K562 (cell line): Measurements from ENCODE around the gene KMT5B. TPM values are rescaled to one million over a fixed set of nuclear protein-coding genes. Genes with fewer than 3 reads are reported as not detected.

Experiments
- ATF1 ChIP-seq, 2 experiments: fragments of 450-650 bp in 1 of 2; IDR thresholded peaks; 2 replicates each; pipeline ENCODE4 v1.6.1; 2016; ENCODE audit warnings: missing compliant biosample characterization in 1 of 2, missing genetic modification characterization in 1 of 2
- BHLHE40 ChIP-seq: IDR thresholded peaks from 2 replicates; pipeline ENCODE4 v1.6.1; 2011; ENCODE audit warnings: low read length, improper control_type of control experiment
- CEBPZ ChIP-seq: fragments of 150-350 bp; IDR thresholded peaks from 2 replicates; pipeline ENCODE4 v1.6.1; 2014; ENCODE audit warnings: low read depth, mild to moderate bottlenecking, low read length, borderline replicate concordance
- CREM ChIP-seq: IDR thresholded peaks from 2 replicates; pipeline ENCODE4 v1.6.1; 2014; ENCODE audit warnings: antibody characterized with exemption, low read depth
- CTBP1 ChIP-seq: fragments of 450-650 bp; IDR thresholded peaks from 2 replicates; pipeline ENCODE4 v1.6.1; 2016; ENCODE audit warnings: borderline replicate concordance
- FOXA3 ChIP-seq, 2 experiments: fragments of 450-650 bp in 1 of 2; sonication (generic) in 1 of 2; formaldehyde crosslinking; IDR thresholded peaks in 1 of 2; conservative IDR thresholded peaks in 1 of 2; 2 replicates each; pipeline versions ENCODE4 v1.4.0 to v1.8.0; 2020 to 2022; ENCODE audit warnings: mild to moderate bottlenecking in 2 of 2, missing genetic modification reagents in 1 of 2
- FOXJ2 ChIP-seq: fragments of 200-800 bp; sonication (Bioruptor generic); IDR thresholded peaks from 2 replicates; pipeline ENCODE4 v1.6.1; 2016; ENCODE audit warnings: missing genetic modification characterization, missing compliant biosample characterization
- NFE2L1 ChIP-seq: fragments of 450-650 bp; IDR thresholded peaks from 2 replicates; pipeline ENCODE4 v1.6.1; 2016; ENCODE audit warnings: missing genetic modification characterization, low read depth, mild to moderate bottlenecking, missing compliant biosample characterization, moderate library complexity, borderline replicate concordance
- NFIC ChIP-seq: fragments of 450-650 bp; IDR thresholded peaks from 2 replicates; pipeline ENCODE4 v1.6.1; 2017; ENCODE audit warnings: mild to moderate bottlenecking, inconsistent platforms
- NRF1 ChIP-seq, 2 experiments: fragments of 450-650 bp; IDR thresholded peaks in 1 of 2; conservative IDR thresholded peaks in 1 of 2; 2 replicates each; pipeline ENCODE4 v1.6.1; 2014; ENCODE audit warnings: mild to moderate bottlenecking in 2 of 2
- POLR2G ChIP-seq: fragments of 200-400 bp; formaldehyde crosslinking; IDR thresholded peaks from 2 replicates; pipeline ENCODE4 v1.6.1; 2017; ENCODE audit warnings: low read depth, mild to moderate bottlenecking, antibody characterized with exemption, low read length, moderate library complexity
- SMAD3 ChIP-seq: fragments of 450-650 bp; formaldehyde crosslinking; conservative IDR thresholded peaks from 2 replicates; pipeline ENCODE4 v1.4.0; 2020; ENCODE audit warnings: mild to moderate bottlenecking
- STAT5B ChIP-seq: fragments of 250-450 bp; sonication (Bioruptor Pico); IDR thresholded peaks from 2 replicates; pipeline ENCODE4 v1.8.0; 2021; ENCODE audit warnings: mild to moderate bottlenecking, inconsistent platforms
- TBL1XR1 ChIP-seq, 2 experiments: IDR thresholded peaks; 2 replicates each; pipeline ENCODE4 v1.6.1; 2012; ENCODE audit warnings: improper control_type of control experiment in 2 of 2, low read length in 2 of 2, mild to moderate bottlenecking in 1 of 2
- ZKSCAN8 ChIP-seq: fragments of 200-800 bp; sonication (Bioruptor generic); IDR thresholded peaks from 2 replicates; pipeline ENCODE4 v1.6.1; 2016; ENCODE audit warnings: missing genetic modification characterization, missing compliant biosample characterization
- ZNF695 ChIP-seq: fragments of 450-650 bp; formaldehyde crosslinking; IDR thresholded peaks from 2 replicates; pipeline ENCODE4 v1.4.0; 2020; ENCODE audit warnings: mild to moderate bottlenecking, moderate library complexity
- polyA plus RNA-seq, 8 experiments: library from polyadenylated mRNA; depleted of rRNA in 4 of 8; stranded (reverse) in 5 of 8; unstranded in 3 of 8; fragments of >200 nt; fragmentation: Nextera tagmentation in 2 of 8; fragmentation: Illumina TruSeq in 1 of 8; extraction: Ambion mirVana in 2 of 8; extraction: Trizol in 1 of 8; gene quantifications; 2 replicates each; pipeline versions ENCODE4 v1.2.1 to v1.2.3, GENCODE V29; 2011 to 2014; ENCODE audit warnings: inconsistent platforms in 1 of 8, missing spikeins in 1 of 8
- total RNA-seq, 7 experiments: library from RNA; depleted of rRNA in 6 of 7; stranded (reverse); fragments of >200 nt in 6 of 7; fragmentation: Illumina TruSeq in 2 of 7; extraction: Trizol in 2 of 7; gene quantifications; 2 replicates each; pipeline versions ENCODE4 v1.2.1 to v1.2.3, GENCODE V29; 2011 to 2021; ENCODE audit warnings: low replicate concordance in 1 of 7
- TF ChIP-seq, protein P1 (sequence below), 2 experiments: IDR thresholded peaks; 2 replicates each; pipeline ENCODE4 v1.6.1; 2011; ENCODE audit warnings: borderline replicate concordance in 1 of 2, control low read depth in 1 of 2, low read depth in 1 of 2, low read length in 1 of 2, mild to moderate bottlenecking in 1 of 2, mixed read lengths in 1 of 2, moderate library complexity in 1 of 2; ENCODE audit not compliant: insufficient read depth in 1 of 2, insufficient read length in 1 of 2, poor library complexity in 1 of 2, severe bottlenecking in 1 of 2; ENCODE audit errors: extremely low read depth in 1 of 2
- TF ChIP-seq, protein P2 (sequence below): fragments of 450-650 bp; formaldehyde crosslinking; IDR thresholded peaks from 2 replicates; pipeline ENCODE4 v1.4.0; 2020; ENCODE audit warnings: mild to moderate bottlenecking, moderate library complexity

Gene KMT5B
- total and polyA plus RNA-seq, 9 of the 15 experiments (the other 6 are each of a cell fraction or from before 2014, with no cell fraction given), result 7.3 to 27.3 (median 20.9) TPM

DNA sequence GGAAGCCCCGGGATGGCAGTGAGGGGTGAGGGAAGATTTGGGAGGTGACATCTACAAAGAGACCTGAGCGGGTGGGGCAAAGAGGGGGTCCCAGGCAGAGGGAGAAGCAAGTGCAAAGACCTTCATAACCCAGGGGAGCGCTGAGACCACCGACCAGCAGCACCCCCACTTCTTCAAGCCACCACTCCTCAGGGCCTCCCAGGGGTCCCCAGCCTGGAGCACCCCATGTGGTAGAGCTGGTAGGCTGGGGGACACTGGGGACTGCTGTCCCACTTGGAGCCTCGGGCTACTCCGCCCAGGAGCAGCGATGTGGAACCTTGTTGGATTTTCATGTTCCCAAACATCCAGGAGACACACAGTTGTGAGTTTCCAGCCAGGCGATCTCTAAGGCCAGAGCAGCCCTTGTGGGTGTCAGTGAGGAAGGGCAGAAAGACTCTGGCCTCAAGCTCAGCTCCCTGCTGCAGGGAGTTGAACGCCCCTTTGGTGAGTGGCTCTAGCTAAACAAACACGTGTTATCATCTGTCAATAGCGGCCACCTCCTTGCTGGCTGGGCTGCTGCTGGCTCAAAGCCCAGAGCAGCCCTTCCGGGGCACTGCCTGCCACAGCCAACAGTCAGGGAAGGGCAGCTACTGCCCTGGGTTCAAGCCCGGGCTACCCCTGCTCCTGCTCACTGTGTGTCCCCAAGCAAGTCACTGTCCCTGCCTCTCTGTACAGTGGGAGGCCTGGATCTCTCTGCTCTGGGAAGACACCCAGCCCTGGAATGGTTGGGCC, 66.2 kb downstream of the KMT5B start (continued):
- TF ChIP-seq CEBPZ (no peak), NFIC (peak; percentile 92), CREM (peak; percentile 58; the same call in 1 of the 2 replicates), FOXJ2 (tag) (0 out of 2 replicates have a peak, but pooled peaks have one; percentile 26), NRF1 (conservative IDR thresholded peaks at IDR 0.05 in 1 of 2, IDR thresholded peaks at IDR 0.05 in 1 of 2) (0 out of 4 replicates have a peak, but pooled peaks have one; percentile 10 to 17), NFE2L1 (tag) (no peak), ZNF695 (no peak), BHLHE40 (peak; percentile 59; the same call in 1 of the 2 replicates), ATF1 (CRISPR knock-in tag; IDR thresholded peaks at IDR 0.05) (no peak), ATF1 (tag; IDR thresholded peaks at IDR 0.05) (peak; percentile 28), POLR2G (peak; percentile 38; the same call in 1 of the 2 replicates), TBL1XR1 (IDR thresholded peaks at IDR 0.05; ENCODE audit: low read length in 2 of 2) (no peak), FOXA3 (CRISPR knock-in tag; conservative IDR thresholded peaks at IDR 0.05 in 1 of 2, IDR thresholded peaks at IDR 0.05 in 1 of 2) (peak; percentile 87 to 93), CTBP1 (peak; percentile 45; the same call in 1 of the 2 replicates), STAT5B (CRISPR knock-in tag) (no peak), ZKSCAN8 (CRISPR knock-in tag) (no peak), SMAD3 (CRISPR knock-in tag) (no peak)
- TF ChIP-seq, protein P1, sequence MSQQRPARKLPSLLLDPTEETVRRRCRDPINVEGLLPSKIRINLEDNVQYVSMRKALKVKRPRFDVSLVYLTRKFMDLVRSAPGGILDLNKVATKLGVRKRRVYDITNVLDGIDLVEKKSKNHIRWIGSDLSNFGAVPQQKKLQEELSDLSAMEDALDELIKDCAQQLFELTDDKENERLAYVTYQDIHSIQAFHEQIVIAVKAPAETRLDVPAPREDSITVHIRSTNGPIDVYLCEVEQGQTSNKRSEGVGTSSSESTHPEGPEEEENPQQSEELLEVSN (IDR thresholded peaks at IDR 0.05; ENCODE audit: borderline replicate concordance in 1 of 2, extremely low read depth in 1 of 2, insufficient read depth in 1 of 2, insufficient read length in 1 of 2, low read depth in 1 of 2, low read length in 1 of 2, poor library complexity in 1 of 2, severe bottlenecking in 1 of 2), result peak; percentile 66 to 71
- TF ChIP-seq, protein P2, sequence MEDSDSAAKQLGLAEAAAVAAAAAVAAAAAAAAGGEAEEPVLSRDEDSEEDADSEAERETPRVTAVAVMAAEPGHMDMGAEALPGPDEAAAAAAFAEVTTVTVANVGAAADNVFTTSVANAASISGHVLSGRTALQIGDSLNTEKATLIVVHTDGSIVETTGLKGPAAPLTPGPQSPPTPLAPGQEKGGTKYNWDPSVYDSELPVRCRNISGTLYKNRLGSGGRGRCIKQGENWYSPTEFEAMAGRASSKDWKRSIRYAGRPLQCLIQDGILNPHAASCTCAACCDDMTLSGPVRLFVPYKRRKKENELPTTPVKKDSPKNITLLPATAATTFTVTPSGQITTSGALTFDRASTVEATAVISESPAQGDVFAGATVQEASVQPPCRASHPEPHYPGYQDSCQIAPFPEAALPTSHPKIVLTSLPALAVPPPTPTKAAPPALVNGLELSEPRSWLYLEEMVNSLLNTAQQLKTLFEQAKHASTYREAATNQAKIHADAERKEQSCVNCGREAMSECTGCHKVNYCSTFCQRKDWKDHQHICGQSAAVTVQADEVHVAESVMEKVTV, result no peak
